GM04503 (cell line): ENCODE measurements around the gene HOXA7.

ENCODE experiments used
- DNase-seq: peaks from one replicate; pipeline ENCODE4 v3.0.0-alpha.2; 2012; ENCODE audit warnings: low read depth

The HOXA7 gene

DNA sequence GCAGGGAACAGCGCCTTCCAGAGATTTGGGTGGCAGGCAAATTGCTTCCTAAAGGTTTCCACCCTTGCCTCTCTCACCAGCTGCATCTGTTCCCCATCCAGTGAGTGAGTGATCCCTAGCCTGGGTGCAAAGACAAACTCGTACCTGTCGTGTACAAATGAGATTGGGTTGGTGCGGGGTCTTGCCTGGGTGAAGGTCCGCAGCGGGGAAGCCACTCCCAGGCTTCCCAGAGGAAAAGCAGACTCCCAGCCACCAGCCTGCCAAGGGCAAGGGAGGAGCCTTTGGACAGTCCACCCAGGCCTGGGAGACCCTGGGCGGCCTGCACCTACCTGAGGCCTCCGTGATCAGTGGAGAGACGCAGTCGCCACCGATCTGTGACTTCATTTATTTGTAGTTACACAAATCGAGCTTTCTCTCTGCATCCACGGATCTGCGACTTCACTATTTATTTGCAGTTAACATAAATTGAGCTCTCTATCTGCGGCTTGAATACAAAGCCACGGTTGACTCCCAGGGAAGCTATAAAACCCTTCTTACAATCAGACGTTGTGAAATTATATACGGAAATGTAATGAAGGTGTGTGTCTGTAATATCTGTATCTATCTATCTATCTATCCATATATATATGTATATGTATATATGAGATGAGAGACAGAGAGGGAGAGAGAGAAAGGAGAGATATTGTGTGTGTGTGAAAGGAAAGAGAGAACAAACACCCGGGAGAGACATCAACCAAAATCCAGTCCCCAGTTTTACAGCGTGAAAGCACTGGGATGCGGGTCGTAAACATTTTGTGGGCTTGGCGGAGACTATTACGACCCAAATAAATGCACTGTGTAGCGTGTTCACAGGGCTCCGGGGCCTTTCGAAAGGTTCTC, 3.0 kb upstream of the HOXA7 start:
- no peak for DNase-seq

DNA sequence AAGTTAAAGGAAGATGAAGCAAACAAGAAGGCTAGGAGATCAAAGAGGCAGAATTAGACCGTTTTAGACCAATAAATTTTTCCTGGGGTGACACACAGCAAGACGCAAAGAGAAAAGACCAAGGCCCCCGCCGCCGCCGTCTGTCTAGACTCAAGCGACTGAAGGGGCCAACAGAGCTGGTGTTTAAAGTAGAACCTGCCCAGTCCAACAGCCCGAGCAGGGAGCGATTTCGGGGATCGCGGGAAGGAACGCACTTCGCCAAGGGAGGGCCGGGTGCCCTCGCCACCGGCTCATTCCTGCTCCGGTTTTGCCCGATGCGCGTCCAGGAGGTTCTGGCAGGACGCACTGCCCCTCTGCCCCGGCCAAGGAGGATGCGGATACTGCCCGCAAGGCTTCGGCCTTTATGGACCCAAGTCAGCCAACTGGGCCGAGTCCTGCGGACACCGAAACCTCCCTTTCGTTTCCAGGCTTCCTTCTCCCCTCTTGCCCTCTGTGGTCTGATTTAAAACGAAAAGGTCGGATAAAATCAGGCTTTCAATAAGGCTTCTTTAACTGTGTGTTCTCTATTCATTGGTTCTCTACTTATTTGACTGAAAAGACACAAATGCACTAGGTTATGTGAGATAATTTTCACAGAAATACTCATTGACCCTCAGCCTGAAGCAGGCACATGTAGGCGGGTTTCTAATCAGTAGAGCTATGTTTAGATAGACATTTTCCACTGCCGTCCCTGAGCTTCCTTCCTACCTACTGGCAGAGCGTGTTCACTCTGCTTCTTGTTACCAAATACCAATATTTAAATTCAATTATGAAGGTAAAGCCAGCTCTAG, 2.2 kb upstream of the HOXA7 start:
- no peak for DNase-seq

DNA sequence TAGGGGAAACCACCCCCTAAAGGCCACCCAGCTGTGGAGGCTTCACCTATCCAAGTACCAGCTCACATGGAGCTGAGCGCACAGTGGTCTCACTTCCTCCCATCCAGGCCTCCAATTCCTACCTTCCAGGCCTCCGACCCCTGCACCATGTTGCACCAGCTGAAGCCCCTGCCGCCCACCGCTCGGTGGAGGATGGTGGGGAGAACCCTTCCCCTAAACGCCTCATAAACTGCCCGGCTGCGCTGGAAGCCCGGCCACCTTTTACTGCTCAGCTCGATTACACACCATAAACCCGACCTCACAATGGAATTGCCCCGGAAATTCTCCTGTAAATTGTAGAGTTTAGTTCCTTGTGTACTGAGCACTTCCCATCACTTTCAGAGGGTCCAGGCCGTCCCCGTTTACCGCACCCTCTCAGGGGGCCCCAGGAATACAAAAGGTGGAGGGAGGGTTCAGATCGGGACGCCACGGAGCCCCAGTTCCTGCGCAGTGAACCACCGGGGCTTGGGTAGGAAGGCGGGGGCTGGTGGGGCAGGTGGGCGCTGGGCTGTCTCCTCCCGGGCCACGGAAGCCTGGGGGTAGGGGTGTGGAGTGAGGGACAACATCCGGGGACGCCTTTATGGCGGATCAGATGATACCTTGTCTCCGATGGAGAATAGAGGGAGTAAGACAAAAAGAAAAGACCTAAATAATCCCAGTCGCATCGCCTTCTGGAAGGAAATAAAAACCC, 1.4 kb upstream of the HOXA7 start:
- no peak for DNase-seq

DNA sequence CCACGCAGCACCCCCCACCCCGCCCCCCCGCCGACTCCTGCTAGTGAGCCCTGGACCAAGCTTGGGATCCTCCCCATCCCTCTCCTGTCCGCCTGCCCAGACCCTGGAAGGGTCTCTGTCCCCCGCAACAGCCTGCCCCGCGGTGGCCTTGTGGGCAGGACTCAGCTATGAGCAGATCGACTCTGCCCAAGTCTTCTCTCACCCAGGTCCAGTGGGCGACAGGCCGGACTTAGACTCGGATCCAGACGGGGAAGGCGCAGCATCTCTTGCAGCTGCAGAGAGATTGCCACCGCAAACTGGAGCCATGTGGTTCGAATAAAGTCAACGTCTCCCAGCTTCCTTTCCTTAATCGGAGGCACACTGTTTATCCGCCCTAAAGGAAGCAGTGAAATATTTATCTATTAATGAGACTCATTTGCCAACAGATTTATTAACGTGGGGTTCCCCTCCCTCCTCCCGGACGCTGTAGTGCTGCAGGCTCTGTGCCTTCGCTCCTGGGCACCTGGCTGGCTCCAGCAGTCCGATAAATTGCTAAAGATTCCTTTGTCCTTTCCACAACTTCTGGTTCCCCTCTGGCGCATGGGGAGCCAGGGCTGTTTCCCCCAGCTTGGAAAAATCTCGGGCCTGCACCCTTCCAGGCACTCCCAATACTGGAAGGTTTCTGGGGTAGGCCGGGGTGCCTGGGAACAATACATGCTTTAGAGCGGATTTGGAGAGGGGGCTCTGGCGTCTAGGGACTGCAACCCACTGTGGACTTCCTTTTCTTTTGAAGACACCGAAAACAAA, 634 bp upstream of the HOXA7 start:
- DNase-seq = no peak

DNA sequence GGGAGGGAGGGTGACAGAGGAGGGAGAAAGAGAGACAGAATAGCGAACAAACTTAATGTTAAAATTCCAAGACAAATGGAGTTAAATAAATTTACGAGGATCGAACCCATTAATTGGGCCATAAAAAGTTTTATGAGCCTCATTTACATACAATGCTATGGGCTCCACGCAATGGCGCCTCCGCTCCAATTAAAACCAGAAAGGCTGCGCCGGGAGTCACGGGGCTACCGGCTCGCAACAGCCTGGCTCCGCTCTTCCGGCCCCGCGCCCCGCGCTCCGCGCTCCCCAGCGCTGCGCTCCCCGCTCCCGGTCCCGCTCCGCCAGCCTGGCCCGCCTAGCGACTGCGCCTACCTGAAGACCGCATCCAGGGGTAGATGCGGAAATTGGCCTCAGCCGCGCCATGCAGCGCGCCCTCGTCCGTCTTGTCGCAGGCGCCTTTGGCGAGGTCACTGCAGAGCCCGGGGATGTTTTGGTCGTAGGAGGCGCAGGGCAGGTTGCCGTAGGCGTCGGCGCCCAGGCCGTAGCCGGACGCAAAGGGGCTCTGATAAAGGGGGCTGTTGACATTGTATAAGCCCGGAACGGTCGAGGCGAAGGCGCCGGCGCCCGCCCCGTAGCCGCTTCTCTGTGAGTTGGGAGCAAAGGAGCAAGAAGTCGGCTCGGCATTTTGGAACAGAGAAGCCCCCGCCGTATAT, 513 bp downstream of the HOXA7 start:
- DNase-seq = peak; percentile 10

DNA sequence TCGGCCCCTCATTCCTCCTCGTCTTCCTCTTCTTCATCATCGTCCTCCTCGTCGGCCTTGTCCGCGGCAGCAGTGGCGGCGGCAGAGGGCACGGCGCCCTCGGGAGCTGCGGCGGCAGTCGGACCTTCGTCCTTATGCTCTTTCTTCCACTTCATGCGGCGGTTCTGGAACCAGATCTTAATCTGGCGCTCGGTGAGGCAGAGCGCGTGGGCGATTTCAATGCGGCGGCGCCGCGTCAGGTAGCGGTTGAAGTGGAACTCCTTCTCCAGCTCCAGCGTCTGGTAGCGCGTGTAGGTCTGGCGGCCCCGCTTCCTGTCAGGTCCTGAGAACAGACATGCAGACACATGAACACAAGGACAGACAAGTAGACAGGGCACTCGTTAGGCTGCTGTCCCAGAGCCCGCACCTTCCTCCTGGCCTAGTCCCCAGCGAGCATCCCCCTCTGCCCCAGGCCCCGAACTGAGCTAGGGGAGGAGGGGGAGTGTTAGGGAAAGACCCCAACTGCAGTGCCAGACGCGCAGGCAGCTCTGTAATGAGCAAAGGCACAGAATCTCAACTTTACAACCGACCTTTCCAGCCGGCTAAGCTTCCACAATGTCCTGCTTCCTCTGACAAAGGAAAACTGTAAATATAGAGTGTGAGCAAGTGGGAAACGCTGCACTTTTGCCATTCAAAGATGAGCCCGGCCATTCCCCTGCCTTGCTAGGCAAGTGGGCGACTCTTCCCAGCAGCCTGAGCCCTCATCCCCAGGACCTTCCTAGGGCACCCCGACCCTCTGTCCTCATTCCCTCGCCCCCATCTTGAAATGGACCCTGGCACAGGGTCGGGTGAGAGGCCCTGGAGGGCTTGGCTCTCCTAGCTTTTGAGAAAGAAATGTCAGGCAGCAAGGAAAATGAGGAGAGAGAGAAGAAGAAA, 1.3 kb downstream of the HOXA7 start:
- DNase-seq = no peak

DNA sequence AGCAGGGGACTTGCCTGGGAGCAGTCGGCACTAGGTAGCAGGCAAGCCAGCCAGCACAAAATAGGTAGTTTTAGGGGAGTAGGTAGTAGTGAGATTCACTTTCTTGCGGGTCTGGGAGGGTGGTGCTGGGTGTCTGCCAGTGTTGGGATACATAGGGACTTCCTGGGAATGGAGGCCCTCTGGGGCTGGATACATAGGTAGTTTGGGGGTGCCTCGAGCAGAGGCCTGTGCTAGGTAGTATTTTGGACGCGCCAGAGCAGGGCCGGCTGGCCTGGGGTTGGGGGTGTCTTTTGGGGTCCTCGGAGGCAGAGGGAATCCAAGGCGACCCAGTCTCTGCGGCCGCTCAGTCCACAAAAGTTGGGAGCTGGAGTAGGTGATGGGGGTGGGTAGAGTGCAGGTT, 2.1 kb downstream of the HOXA7 start:
- no peak for DNase-seq

DNA sequence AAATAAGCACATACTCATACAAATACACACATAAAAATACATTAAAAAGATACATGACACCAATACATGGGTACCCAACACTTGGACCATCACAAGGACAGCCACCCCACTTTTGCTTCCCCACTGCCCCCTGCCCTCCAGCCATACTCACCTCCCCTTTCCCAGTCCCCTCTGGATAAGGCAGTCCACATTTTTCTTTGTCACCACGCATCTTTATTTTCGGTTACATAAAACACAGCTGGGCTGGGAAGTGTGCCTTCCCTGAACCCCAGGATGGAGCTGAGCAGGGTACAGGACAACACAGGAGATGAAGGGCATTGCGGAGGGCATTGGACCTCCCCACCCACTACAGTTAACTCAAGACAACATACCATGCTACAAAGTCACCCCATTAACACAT, 2.9 kb downstream of the HOXA7 start:
- no peak for DNase-seq

DNA sequence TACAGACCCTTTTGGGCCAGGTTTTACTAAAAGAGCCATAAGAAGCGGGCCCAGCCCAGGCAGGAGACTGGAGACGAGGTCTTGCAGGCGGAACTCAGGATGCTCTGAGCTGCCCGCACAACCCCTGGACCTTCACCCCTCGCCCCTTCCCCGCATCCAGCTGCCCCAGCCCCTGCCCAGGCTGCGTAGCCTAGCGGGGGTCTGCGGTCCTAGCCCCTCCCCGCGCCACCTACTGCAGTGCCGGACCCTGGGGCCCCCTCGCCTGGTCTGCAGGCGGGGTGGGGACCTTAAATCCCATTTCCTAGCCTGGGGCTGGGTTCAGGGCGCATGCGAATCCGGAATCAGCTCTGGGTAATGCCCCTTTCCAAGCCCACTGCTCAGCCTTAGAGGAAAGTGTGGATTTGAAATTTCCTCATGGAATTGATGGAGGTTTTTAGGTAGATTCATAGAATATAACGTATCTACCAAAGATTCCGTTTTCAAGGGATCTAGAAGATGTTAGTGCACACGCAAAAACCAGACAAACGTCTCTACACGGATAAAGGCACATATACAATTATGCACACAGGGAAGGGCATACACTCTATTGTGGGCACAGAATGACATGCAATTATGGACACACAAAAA, 3.5 kb downstream of the HOXA7 start:
- DNase-seq = no peak

DNA sequence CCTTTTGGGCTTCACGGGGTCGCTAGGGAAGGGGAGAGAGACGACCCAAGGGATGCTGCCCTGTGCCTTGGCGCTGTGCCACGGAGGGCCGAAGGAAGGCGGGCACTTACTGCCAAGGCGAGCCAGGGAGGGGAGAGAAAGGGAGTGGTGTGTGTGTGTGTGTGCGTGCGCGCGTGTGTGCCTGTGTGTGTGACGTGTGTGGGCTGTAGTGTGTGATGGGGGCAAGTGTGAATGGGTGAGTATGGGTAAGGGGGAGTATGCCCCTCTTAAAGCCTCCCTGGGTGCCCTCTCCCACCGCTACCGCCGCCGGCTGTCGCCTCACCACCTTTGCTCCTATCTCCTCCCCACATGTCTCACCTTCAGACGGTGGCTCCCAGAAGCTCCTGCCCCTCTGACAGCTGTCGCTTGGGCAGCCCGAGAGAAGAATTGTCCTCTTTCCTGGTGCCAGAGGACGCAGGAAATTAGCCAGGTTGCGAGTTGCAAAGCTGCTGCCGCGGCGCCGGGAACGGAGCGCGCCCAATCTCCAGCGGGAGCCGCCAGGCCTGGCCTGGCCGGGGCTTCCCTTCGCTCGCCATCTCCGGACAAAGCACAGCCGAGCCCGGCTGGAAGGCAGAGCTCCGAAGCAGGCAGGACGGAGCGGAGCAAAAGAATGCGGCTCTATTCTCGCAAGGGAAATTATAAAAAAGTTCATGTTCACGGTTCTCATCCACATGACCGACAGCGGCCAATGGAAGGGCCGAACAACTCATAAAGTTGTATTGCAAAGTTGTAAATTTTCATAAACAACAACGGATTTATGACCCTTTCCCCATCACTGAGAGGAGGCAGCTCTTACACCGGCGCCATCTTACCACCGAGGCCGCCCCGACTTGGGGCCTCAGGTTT, 4.3 kb downstream of the HOXA7 start, which contains the start of gene HOXA3:
Gene HOXA3, minus strand, starts transcription at position 653 of the 885 bp plus-strand sequence. CDS start 41,943 bp downstream, outside the sequence.
- no peak for DNase-seq

DNA sequence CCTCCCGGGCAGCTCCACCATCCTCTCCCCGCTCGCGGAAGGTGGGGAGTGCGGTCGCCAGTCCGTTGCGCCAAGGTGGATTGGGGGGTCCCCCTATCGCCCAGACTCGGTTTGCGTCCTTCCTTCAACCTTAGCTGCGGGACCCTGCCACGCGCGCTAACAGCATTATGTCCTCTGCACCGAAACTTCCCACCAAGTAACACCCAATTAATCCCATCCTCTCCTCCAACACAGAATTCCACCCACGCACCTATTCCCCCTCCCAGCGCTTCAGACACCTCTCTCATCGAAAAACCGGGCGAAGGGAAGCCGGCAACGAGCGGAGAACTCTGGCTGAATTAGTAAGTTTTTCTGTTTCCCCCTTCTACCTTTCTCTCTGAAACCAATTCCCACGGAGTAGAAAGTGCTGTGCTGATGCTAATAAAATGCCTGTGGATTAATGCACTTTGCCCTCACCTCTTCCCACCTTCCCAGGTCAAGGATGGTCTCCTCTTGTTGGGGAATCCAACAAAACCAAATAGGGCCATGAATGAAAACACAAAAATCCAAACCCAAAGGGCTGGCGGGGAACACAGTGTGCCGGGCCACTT, 5.0 kb downstream of the HOXA7 start:
- no peak for DNase-seq

DNA sequence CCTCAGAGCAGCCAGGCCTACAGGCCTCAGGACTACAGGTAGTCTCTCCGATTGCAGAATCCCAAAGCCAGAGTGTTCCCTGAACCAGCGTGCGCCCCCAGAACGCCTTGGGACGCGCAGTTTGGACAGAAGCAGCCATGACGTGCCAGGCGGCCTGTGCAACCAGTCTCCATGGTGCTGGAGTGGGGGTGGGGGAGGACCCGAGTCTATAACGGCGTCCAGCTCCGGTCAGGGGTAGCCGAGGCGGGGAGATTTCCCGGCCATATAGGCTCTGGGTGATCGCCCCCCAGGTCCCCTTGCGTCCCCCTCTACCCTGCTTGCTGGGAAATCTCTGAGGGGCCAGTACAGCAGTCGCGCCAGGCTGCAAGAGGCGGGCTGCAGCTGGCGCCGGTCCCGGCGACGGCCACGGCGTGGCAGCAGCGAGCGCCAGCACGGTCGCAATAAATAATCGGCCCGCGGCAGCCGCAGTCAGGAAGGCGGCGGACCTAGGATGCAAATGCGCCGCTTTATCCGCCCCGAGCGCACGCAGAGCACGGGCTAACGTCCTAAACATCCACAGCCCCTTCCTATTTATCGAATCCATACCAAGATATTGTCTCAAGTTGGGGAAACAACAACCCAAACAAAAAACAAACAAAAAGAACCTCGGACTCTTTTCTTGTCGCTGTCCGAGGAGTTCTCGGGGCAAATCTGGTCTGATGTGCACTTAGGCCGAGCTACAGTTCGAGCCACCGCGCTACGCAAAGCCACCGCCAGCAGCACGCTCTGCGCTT, 5.7 kb downstream of the HOXA7 start:
- no peak for DNase-seq

DNA sequence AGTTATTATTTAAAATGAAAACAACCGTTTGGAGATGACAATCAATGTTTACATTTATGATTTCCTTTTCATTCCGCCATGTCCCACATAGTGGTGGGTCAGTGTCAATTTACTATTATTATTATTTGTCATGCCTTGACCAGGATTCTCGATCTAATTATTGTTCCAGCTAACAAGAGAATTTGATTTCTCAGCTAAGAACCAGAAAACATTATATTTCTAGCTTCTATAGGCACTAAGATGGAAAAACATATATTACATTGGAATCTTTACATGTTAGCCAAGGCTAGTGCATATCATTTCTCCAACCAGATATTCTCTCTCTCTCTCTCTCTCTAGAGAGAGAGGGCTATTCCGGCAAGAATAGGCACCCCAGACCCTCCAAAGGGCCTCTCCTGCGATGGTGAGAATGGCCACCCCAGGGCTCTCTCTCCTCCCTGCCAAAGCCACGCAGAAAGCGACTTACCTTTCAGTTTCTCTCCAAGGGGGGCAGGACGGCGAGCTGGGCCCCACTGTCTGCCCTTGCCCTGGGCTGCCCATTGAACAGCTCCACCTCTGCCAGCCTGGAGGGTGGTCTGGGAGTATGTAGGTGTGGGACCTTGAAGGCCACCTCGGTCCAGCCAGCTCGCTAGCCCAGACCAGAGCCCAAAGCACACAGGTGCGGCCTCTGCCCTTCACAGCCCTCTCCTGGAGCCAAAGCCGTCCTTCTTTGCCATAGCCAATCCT, 6.5 kb downstream of the HOXA7 start:
- no peak for DNase-seq

DNA sequence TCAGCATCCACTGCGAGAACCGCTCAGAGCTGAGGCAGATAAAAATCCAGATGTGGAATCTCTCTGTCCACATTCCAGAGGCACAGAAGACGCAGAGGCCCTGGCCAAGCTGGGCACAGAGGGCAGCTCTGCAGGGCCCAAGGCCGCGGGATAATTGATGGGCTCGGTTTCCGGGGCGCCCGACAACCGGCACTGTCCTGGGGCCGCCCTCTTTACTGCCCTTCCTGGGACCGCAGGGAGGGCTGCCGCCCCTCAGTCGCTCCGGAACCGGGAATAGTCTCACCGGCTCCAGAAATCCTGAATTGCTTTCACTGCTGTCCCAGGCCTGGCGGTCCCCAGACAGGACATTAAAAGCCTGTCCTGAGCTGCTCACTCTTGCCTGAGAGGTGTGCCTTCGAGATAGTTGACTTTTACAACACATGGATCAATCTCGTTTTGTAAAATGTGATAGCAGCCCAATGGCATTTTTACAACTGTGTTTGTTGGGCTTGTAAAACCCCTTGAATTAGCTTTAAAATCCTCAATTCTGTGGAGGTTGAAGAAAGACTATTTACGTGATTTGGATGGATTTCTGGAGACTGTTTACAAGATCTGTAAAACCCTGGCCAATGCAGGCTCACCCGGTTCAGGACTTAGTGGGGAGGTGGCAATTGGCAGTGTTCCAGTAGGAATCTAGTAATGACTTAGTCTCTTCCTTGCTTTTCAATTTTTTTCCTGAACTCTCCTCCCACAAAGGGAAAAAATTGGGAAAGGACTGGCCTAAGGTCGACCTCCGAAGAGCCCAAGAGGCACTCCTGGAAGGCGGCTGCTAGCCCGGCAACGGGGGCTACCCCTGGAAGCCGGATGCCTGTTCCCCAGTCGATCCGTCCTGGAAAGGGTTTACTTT, 7.5 kb downstream of the HOXA7 start:
- DNase-seq = no peak

DNA sequence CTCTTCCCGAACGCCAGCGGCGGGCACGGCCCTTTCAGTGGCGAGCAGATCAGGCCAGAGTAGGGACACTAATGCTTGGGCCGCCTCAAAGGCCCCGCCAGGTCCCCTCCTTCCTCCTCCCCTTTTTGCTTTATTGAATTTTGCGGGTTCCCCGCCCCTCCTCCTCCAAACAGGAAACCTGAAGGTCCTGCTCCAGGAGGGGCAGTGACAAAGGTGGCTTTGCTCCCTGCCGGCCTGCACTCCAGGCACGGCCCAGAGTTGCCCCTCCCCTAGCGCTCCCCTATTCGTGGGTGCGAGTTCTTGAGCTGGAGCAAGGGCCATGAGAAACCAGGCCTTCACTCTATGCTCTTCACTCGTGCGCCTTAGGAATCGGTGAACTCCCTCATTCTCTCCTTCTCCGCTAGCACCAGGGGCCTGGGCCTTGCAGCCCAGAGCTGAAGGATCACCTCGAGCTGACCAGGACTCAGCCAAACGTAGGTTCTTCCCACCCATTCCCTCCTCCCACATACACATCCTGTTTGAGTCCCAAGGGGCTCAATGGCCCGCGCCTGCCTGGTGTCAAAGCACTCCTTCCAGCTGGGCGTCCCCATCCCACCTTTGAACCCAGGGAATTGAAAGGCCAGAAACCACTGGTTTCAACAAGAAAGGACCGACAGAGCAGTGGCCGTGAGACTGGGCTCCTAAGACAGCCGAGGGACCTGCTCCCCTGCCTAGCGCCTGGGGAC, 8.3 kb downstream of the HOXA7 start:
- DNase-seq = no peak
